DOHH2 (cell line): ENCODE measurements around the gene LRRC70.

Experiments used
- EZH2phosphoT487 ChIP-seq: fragments of 200-600 bp; sonication (generic); IDR thresholded peaks from 2 replicates; pipeline ENCODE4 v1.6.1; 2017; ENCODE audit warnings: borderline replicate concordance, mild to moderate bottlenecking, antibody characterized with exemption, low read length, moderate library complexity, mixed read lengths
- TF ChIP-seq, protein P1 (sequence below): fragments of 200-600 bp; sonication (generic); IDR thresholded peaks from one replicate; pipeline ENCODE4 v1.5.1; 2014; ENCODE audit warnings: antibody characterized with exemption, mild to moderate bottlenecking, low read depth, low read length; ENCODE audit not compliant: poor library complexity, severe bottlenecking

- TF ChIP-seq, protein P1, sequence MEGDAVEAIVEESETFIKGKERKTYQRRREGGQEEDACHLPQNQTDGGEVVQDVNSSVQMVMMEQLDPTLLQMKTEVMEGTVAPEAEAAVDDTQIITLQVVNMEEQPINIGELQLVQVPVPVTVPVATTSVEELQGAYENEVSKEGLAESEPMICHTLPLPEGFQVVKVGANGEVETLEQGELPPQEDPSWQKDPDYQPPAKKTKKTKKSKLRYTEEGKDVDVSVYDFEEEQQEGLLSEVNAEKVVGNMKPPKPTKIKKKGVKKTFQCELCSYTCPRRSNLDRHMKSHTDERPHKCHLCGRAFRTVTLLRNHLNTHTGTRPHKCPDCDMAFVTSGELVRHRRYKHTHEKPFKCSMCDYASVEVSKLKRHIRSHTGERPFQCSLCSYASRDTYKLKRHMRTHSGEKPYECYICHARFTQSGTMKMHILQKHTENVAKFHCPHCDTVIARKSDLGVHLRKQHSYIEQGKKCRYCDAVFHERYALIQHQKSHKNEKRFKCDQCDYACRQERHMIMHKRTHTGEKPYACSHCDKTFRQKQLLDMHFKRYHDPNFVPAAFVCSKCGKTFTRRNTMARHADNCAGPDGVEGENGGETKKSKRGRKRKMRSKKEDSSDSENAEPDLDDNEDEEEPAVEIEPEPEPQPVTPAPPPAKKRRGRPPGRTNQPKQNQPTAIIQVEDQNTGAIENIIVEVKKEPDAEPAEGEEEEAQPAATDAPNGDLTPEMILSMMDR = no peak
- TF ChIP-seq EZH2phosphoT487 = no peak
Measured at GRCh38 chr5:62534461-62535236, 44.0 kb upstream of the LRRC70 start.
